ENCODE data around the gene WDHD1.
"Not testable (repeated sequence)": the region's sequence is repeated elsewhere in the genome, so short reads cannot be mapped to it uniquely, and the experiment has no call there.

The WDHD1 gene

DNA sequence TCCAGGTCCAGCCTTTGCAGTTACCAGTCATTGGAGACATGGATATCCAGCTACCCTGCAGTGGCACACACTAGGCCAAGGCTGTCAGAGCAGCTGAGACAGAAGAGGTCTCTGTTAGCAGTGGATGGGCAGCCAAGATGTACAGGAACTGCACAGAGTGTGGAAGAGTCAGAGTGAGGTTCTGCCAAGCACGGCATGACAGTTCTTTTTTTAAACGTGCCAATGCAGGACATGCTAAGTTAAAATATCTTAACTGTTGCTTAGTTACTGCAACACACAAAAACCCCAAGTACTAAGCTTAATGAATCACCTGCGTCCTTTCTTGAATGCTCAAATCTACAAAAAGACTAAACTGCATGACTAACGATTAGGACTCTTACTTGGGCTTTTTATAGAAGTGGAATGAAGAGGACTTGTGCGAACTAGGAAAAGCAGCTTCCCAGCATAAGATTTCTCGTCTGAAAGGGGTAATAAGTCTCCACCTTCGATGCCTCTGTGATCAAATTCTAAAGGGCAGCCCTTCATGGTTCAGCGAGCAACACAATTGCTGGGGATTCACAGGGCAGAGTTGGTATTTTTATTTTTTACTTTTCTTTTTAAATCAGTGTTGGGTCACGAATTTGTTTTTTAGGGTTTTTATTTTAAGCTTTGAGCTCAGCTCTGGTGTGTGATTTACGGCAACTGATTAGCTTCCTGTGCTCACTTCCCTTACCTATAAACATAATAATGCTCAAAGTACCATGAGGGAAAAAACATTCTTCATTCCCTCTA is 45.2 kb upstream of the WDHD1 start:
- DNase-seq: no peak
- TF ChIP-seq, protein P1, sequence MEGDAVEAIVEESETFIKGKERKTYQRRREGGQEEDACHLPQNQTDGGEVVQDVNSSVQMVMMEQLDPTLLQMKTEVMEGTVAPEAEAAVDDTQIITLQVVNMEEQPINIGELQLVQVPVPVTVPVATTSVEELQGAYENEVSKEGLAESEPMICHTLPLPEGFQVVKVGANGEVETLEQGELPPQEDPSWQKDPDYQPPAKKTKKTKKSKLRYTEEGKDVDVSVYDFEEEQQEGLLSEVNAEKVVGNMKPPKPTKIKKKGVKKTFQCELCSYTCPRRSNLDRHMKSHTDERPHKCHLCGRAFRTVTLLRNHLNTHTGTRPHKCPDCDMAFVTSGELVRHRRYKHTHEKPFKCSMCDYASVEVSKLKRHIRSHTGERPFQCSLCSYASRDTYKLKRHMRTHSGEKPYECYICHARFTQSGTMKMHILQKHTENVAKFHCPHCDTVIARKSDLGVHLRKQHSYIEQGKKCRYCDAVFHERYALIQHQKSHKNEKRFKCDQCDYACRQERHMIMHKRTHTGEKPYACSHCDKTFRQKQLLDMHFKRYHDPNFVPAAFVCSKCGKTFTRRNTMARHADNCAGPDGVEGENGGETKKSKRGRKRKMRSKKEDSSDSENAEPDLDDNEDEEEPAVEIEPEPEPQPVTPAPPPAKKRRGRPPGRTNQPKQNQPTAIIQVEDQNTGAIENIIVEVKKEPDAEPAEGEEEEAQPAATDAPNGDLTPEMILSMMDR (IDR thresholded peaks at IDR 0.05; ENCODE audit: low read depth, low read length): no peak
- H3K27me3 ChIP-seq (ENCODE audit: insufficient read depth, low read depth, severe bottlenecking): no peaks in the 10 kb centered on the region
- H3K27ac ChIP-seq: no peak overlapping the region
- no peaks in the 10 kb centered on the region for H3K9me3 ChIP-seq (ENCODE audit: severe bottlenecking)
- H3K4me3 ChIP-seq (ENCODE audit: low read depth, low read length): 0 out of 2 replicates have a peak overlapping the region, but pooled peaks have one; percentile 6
- H3K36me3 ChIP-seq: 0 out of 2 replicates have a peak, but pooled peaks cover 3% of the 10 kb centered on the region

DNA sequence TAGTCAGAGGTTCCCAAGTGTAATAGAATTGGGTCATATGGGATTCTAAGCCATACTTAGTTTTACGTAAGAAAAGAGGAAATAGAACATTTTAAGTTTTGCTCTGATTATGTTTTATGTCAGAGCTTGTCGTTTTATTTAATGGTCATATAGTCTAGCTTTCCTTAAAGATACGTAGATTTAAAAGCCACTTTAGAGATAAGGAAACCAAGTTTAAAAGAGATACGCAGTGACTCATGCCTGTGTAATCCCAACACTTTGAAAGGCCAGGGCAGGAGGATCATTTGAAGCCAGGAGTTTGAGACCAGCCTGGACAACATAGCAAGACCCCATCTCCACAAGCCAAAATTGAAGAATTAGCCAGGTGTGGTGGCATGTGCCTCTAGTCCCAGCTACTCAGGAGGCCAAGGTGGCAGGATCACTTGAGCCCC is 44.1 kb upstream of the WDHD1 start:
- no peak overlapping the region for H3K27ac ChIP-seq
- no peaks in the 10 kb centered on the region for H3K9me3 ChIP-seq (ENCODE audit: severe bottlenecking)
- no peak for DNase-seq
- TF ChIP-seq, protein P1 (IDR thresholded peaks at IDR 0.05; ENCODE audit: low read depth, low read length): no peak
- 0 out of 2 replicates have a peak, but pooled peaks cover 3% of the 10 kb centered on the region for H3K36me3 ChIP-seq
- no peak overlapping the region for H3K4me3 ChIP-seq (ENCODE audit: low read depth, low read length)
- no peaks in the 10 kb centered on the region for H3K27me3 ChIP-seq (ENCODE audit: insufficient read depth, low read depth, severe bottlenecking)

DNA sequence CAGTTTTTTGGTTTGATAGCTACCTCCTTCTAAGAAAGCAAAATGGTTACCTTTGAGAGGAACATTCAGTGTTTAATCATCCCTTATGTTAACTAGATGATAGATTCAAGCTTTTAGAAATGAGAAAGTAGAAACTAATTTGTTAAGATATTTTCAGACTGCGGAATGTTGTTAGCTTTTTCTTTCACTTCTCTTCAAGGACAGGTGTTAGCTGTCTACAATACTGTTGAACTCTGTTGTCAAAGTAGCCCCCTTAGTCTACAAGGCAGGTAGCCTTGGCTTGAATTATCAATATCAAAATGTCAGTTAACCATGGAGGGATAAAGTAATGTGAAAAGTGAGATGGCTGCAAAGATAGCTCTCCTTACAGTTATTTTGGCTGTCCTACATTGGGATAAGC is 39.3 kb upstream of the WDHD1 start:
- no peak for DNase-seq
- no peak overlapping the region for H3K4me3 ChIP-seq (ENCODE audit: low read depth, low read length)
- H3K27ac ChIP-seq: no peak overlapping the region
- H3K9me3 ChIP-seq (ENCODE audit: severe bottlenecking): no peaks in the 10 kb centered on the region
- H3K36me3 ChIP-seq: peaks cover 37% of the 10 kb centered on the region
- TF ChIP-seq, protein P1 (IDR thresholded peaks at IDR 0.05; ENCODE audit: low read depth, low read length): no peak
- no peaks in the 10 kb centered on the region for H3K27me3 ChIP-seq (ENCODE audit: insufficient read depth, low read depth, severe bottlenecking)

GRCh38 chr14:55065411-55065810 is 38.5 kb upstream of the WDHD1 start:
- peaks cover 45% of the 10 kb centered on the region for H3K36me3 ChIP-seq
- TF ChIP-seq, protein P1 (IDR thresholded peaks at IDR 0.05; ENCODE audit: low read depth, low read length): no peak
- no peaks in the 10 kb centered on the region for H3K9me3 ChIP-seq (ENCODE audit: severe bottlenecking)
- H3K4me3 ChIP-seq (ENCODE audit: low read depth, low read length): no peak overlapping the region
- no peaks in the 10 kb centered on the region for H3K27me3 ChIP-seq (ENCODE audit: insufficient read depth, low read depth, severe bottlenecking)
- H3K27ac ChIP-seq: no peak overlapping the region
- no peak for DNase-seq

GRCh38 chr14:55064896-55065295 is 38.0 kb upstream of the WDHD1 start:
- peaks cover 47% of the 10 kb centered on the region for H3K36me3 ChIP-seq
- H3K9me3 ChIP-seq (ENCODE audit: severe bottlenecking); H3K4me3 ChIP-seq (ENCODE audit: low read depth, low read length); DNase-seq; H3K27ac ChIP-seq; H3K27me3 ChIP-seq (ENCODE audit: insufficient read depth, low read depth, severe bottlenecking): not testable (repeated sequence)

GRCh38 chr14:55062517-55063351 is 35.8 kb upstream of the WDHD1 start:
- peaks cover 59% of the 10 kb centered on the region for H3K36me3 ChIP-seq
- no peak overlapping the region for H3K27ac ChIP-seq
- no peak for DNase-seq
- no peaks in the 10 kb centered on the region for H3K27me3 ChIP-seq (ENCODE audit: insufficient read depth, low read depth, severe bottlenecking)
- TF ChIP-seq, protein P1 (IDR thresholded peaks at IDR 0.05; ENCODE audit: low read depth, low read length): no peak
- H3K4me3 ChIP-seq (ENCODE audit: low read depth, low read length): no peak overlapping the region
- H3K9me3 ChIP-seq (ENCODE audit: severe bottlenecking): no peaks in the 10 kb centered on the region

Measured in WERI-Rb-1 (cell line).